ENCODE data around the gene PRKCQ.

DNA sequence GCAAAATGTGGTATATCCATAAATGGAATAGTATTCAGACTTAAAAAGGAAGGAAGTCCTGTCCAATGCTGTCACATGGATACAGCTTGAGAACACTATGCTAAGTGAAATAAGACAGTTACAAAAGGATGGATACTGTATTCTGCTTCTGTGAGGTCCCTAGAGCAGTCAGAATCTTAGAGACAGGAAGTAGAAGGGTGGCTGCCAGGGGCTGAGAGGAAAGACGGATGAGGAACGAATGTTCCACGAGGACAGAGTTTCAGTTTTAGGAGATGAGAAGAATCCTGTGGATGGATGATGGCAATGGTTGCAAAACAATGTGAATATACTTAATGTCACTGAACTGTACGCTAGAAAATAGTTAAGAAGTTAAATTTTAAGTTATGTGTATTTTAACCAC lies 3.8 kb downstream of the PRKCQ start:
- no peak for TF ChIP-seq POLR2A (IDR thresholded peaks at IDR 0.05; ENCODE audit: low read length)
- no peak for TF ChIP-seq GATA1 (IDR thresholded peaks at IDR 0.05; ENCODE audit: low read depth, low read length)

Measured in erythroblast (primary cell).